HepG2 (cell line): ENCODE results near the gene UNG. TPM values are rescaled to one million over a fixed set of nuclear protein-coding genes. Genes with fewer than 3 reads are reported as not detected.

ENCODE experiments used
- FOXA1 ChIP-seq, 2 experiments: fragments of 450-650 bp in 1 of 2; sonication (generic) in 1 of 2; formaldehyde crosslinking in 1 of 2; IDR thresholded peaks; 2 replicates each; pipeline versions ENCODE4 v1.4.0 to v1.6.1; 2016 to 2020; ENCODE audit warnings: missing genetic modification reagents in 1 of 2
- GABPA ChIP-seq, 2 experiments: IDR thresholded peaks; 2 replicates each; pipeline ENCODE4 v1.6.1; 2011 to 2016; ENCODE audit warnings: low read depth in 2 of 2, low read length in 1 of 2, missing biosample characterization in 1 of 2, missing genetic modification characterization in 1 of 2
- HOXA3 ChIP-seq: sonication (generic); formaldehyde crosslinking; IDR thresholded peaks from 2 replicates; pipeline ENCODE4 v1.5.0; 2020; ENCODE audit warnings: missing genetic modification reagents
- NR2C2 ChIP-seq: sonication (generic); formaldehyde crosslinking; IDR thresholded peaks from 2 replicates; pipeline ENCODE4 v1.4.0; 2020; ENCODE audit warnings: missing genetic modification reagents, mild to moderate bottlenecking, moderate library complexity, borderline replicate concordance
- RFXAP ChIP-seq: sonication (generic); formaldehyde crosslinking; IDR thresholded peaks from 2 replicates; pipeline ENCODE4 v1.4.0; 2020; ENCODE audit warnings: missing genetic modification reagents, borderline replicate concordance
- TOE1 ChIP-seq: sonication (generic); formaldehyde crosslinking; IDR thresholded peaks from 2 replicates; pipeline ENCODE4 v1.4.0; 2020; ENCODE audit warnings: mild to moderate bottlenecking, missing genetic modification reagents
- ZBTB3 ChIP-seq: sonication (generic); formaldehyde crosslinking; IDR thresholded peaks from 2 replicates; pipeline ENCODE4 v1.4.0; 2020; ENCODE audit warnings: low read depth, mild to moderate bottlenecking, moderate library complexity, missing genetic modification reagents, borderline replicate concordance
- ZKSCAN5 ChIP-seq: sonication (generic); formaldehyde crosslinking; IDR thresholded peaks from 2 replicates; pipeline ENCODE4 v1.5.1; 2020; ENCODE audit warnings: mild to moderate bottlenecking, missing genetic modification reagents
- ZNF296 ChIP-seq: sonication (generic); formaldehyde crosslinking; conservative IDR thresholded peaks from 2 replicates; pipeline ENCODE4 v1.5.0; 2020; ENCODE audit warnings: mild to moderate bottlenecking, missing genetic modification reagents
- ZNF549 ChIP-seq: sonication (generic); formaldehyde crosslinking; IDR thresholded peaks from 2 replicates; pipeline ENCODE4 v1.5.0; 2020; ENCODE audit warnings: missing genetic modification reagents
- ZNF598 ChIP-seq: sonication (generic); formaldehyde crosslinking; IDR thresholded peaks from 2 replicates; pipeline ENCODE4 v1.5.1; 2020; ENCODE audit warnings: mild to moderate bottlenecking, missing genetic modification reagents, borderline replicate concordance
- polyA plus RNA-seq, 8 experiments: library from polyadenylated mRNA; depleted of rRNA in 3 of 8; stranded (reverse) in 7 of 8; unstranded in 1 of 8; fragments of >200 nt; fragmentation: Illumina TruSeq in 4 of 8; extraction: Trizol in 4 of 8; gene quantifications; 2 replicates each; pipeline versions ENCODE4 v1.2.1 to v1.2.3, GENCODE V29; 2011 to 2016; ENCODE audit warnings: low read depth in 4 of 8, missing spikeins in 1 of 8, mixed read lengths in 1 of 8; ENCODE audit not compliant: insufficient read depth in 1 of 8
- total RNA-seq, 5 experiments: library from RNA; depleted of rRNA; stranded (reverse); fragments of >200 nt; fragmentation: Illumina TruSeq; extraction: Trizol; gene quantifications; 2 replicates each; pipeline ENCODE4 v1.2.3, GENCODE V29; 2016; ENCODE audit warnings: low read depth in 1 of 5
- TF ChIP-seq, protein P1 (sequence below): sonication (generic); formaldehyde crosslinking; IDR thresholded peaks from 2 replicates; pipeline ENCODE4 v1.4.0; 2020; ENCODE audit warnings: missing genetic modification reagents
- TF ChIP-seq, protein P2 (sequence below): sonication (generic); formaldehyde crosslinking; IDR thresholded peaks from 2 replicates; pipeline ENCODE4 v1.8.1; 2023; ENCODE audit warnings: mild to moderate bottlenecking, inconsistent platforms, moderate library complexity, missing genetic modification reagents, borderline replicate concordance
- TF ChIP-seq, protein P3 (sequence below): sonication (generic); formaldehyde crosslinking; IDR thresholded peaks from 2 replicates; pipeline ENCODE4 v1.4.0; 2020; ENCODE audit warnings: mild to moderate bottlenecking, missing genetic modification reagents, borderline replicate concordance
- TF ChIP-seq, protein P4 (sequence below): sonication (generic); formaldehyde crosslinking; IDR thresholded peaks from 2 replicates; pipeline ENCODE4 v1.4.0; 2020; ENCODE audit warnings: mild to moderate bottlenecking, low read depth, missing genetic modification reagents
- TF ChIP-seq, protein P5 (sequence below): sonication (generic); formaldehyde crosslinking; conservative IDR thresholded peaks from 2 replicates; pipeline ENCODE4 v1.4.0; 2020; ENCODE audit warnings: missing genetic modification reagents

Gene UNG
- total and polyA plus RNA-seq, 2 of the 13 experiments (the other 11 are each of a cell fraction or from before 2014, with no cell fraction given) = 23.3 to 114 TPM

DNA sequence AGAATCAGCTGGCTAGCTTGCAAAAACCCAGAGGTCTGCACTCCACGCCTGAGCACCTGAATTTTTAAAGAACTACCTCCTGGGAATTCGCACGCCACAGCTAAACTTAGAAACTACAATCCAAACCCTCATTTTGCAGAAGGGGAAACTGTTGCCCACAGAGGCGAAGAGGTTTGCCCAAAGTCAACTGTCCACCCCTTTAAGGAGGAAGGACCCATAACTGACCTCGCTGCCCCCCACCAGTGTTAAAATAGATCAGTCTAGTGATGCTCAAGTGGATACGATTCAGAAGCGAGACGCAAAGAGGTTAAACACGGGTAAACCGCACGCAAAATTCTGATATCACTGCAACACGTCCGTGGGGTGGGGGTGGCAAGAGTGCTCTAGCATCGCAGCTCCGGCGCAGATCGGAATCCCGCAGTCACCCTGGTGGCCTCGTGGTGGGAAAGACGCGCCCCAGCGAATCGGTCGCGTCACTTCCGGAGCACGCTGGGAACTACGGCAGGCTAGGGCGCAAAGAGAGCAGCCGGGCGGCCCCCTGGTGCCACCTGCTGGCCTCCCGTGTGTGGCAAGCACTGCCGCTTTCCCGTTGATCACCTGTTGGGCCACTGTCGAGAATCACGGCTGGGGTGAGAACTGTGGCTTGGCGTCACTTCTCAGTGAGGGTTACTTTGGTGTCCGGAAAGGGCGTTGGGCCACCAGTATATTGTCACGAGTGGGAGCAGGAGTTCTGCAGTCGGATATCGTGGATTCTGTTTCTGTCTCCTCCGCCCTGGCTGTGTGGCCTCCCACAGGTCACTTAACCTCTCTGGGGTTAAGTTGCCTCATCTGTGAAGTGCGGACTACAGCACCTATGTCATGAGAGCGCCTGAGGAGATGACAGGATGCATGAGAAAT lies 4.1 kb upstream of the UNG start, which contains the start of gene ALKBH2 (continued):
- TF ChIP-seq FOXA1 (IDR thresholded peaks at IDR 0.05) = no peak
- peak; percentile 63; the same call in 1 of the 2 replicates for TF ChIP-seq FOXA1 (CRISPR knock-in tag; IDR thresholded peaks at IDR 0.05)
- TF ChIP-seq, protein P1, sequence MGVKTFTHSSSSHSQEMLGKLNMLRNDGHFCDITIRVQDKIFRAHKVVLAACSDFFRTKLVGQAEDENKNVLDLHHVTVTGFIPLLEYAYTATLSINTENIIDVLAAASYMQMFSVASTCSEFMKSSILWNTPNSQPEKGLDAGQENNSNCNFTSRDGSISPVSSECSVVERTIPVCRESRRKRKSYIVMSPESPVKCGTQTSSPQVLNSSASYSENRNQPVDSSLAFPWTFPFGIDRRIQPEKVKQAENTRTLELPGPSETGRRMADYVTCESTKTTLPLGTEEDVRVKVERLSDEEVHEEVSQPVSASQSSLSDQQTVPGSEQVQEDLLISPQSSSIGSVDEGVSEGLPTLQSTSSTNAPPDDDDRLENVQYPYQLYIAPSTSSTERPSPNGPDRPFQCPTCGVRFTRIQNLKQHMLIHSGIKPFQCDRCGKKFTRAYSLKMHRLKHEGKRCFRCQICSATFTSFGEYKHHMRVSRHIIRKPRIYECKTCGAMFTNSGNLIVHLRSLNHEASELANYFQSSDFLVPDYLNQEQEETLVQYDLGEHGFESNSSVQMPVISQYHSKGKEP (CRISPR knock-in tag) = no peak; the same call in 1 of the 2 replicates
- TF ChIP-seq RFXAP (CRISPR knock-in tag) = peak; percentile 91
- TF ChIP-seq NR2C2 (CRISPR knock-in tag) = peak; percentile 83
- TF ChIP-seq ZBTB3 (CRISPR knock-in tag) = peak; percentile 60; the same call in 1 of the 2 replicates
- TF ChIP-seq TOE1 (CRISPR knock-in tag) = peak; percentile 93; the same call in 1 of the 2 replicates
- peak; percentile 93; the same call in 1 of the 2 replicates for TF ChIP-seq ZNF598 (CRISPR knock-in tag)
- TF ChIP-seq ZKSCAN5 (CRISPR knock-in tag) = no peak
- TF ChIP-seq, protein P2, sequence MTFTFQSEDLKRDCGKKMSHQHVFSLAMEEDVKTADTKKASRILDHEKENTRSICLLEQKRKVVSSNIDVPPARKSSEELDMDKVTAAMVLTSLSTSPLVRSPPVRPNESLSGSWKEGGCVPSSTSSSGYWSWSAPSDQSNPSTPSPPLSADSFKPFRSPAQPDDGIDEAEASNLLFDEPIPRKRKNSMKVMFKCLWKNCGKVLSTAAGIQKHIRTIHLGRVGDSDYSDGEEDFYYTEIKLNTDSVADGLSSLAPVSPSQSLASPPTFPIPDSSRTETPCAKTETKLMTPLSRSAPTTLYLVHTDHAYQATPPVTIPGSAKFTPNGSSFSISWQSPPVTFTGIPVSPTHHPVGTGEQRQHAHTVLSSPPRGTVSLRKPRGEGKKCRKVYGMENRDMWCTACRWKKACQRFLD (CRISPR knock-in tag) = no peak
- peak; percentile 97 for TF ChIP-seq HOXA3 (CRISPR knock-in tag)
- no peak for TF ChIP-seq ZNF549 (CRISPR knock-in tag)
- TF ChIP-seq, protein P3, sequence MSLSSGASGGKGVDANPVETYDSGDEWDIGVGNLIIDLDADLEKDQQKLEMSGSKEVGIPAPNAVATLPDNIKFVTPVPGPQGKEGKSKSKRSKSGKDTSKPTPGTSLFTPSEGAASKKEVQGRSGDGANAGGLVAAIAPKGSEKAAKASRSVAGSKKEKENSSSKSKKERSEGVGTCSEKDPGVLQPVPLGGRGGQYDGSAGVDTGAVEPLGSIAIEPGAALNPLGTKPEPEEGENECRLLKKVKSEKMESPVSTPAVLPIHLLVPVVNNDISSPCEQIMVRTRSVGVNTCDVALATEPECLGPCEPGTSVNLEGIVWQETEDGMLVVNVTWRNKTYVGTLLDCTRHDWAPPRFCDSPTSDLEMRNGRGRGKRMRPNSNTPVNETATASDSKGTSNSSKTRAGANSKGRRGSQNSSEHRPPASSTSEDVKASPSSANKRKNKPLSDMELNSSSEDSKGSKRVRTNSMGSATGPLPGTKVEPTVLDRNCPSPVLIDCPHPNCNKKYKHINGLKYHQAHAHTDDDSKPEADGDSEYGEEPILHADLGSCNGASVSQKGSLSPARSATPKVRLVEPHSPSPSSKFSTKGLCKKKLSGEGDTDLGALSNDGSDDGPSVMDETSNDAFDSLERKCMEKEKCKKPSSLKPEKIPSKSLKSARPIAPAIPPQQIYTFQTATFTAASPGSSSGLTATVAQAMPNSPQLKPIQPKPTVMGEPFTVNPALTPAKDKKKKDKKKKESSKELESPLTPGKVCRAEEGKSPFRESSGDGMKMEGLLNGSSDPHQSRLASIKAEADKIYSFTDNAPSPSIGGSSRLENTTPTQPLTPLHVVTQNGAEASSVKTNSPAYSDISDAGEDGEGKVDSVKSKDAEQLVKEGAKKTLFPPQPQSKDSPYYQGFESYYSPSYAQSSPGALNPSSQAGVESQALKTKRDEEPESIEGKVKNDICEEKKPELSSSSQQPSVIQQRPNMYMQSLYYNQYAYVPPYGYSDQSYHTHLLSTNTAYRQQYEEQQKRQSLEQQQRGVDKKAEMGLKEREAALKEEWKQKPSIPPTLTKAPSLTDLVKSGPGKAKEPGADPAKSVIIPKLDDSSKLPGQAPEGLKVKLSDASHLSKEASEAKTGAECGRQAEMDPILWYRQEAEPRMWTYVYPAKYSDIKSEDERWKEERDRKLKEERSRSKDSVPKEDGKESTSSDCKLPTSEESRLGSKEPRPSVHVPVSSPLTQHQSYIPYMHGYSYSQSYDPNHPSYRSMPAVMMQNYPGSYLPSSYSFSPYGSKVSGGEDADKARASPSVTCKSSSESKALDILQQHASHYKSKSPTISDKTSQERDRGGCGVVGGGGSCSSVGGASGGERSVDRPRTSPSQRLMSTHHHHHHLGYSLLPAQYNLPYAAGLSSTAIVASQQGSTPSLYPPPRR = peak; percentile 64
- TF ChIP-seq, protein P4, sequence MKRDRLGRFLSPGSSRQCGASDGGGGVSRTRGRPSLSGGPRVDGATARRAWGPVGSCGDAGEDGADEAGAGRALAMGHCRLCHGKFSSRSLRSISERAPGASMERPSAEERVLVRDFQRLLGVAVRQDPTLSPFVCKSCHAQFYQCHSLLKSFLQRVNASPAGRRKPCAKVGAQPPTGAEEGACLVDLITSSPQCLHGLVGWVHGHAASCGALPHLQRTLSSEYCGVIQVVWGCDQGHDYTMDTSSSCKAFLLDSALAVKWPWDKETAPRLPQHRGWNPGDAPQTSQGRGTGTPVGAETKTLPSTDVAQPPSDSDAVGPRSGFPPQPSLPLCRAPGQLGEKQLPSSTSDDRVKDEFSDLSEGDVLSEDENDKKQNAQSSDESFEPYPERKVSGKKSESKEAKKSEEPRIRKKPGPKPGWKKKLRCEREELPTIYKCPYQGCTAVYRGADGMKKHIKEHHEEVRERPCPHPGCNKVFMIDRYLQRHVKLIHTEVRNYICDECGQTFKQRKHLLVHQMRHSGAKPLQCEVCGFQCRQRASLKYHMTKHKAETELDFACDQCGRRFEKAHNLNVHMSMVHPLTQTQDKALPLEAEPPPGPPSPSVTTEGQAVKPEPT (CRISPR knock-in tag) = peak; percentile 97
- TF ChIP-seq, protein P5, sequence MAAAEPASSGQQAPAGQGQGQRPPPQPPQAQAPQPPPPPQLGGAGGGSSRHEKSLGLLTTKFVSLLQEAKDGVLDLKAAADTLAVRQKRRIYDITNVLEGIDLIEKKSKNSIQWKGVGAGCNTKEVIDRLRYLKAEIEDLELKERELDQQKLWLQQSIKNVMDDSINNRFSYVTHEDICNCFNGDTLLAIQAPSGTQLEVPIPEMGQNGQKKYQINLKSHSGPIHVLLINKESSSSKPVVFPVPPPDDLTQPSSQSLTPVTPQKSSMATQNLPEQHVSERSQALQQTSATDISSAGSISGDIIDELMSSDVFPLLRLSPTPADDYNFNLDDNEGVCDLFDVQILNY = no peak
- no peak for TF ChIP-seq ZNF296 (CRISPR knock-in tag)
- peak; percentile 81 for TF ChIP-seq GABPA (IDR thresholded peaks at IDR 0.05; ENCODE audit: low read depth, low read length)
- peak; percentile 97 for TF ChIP-seq GABPA (CRISPR knock-in tag; IDR thresholded peaks at IDR 0.05; ENCODE audit: low read depth)
